ENCODE data around the gene TBC1D24.

TBC1D24 gene

DNA sequence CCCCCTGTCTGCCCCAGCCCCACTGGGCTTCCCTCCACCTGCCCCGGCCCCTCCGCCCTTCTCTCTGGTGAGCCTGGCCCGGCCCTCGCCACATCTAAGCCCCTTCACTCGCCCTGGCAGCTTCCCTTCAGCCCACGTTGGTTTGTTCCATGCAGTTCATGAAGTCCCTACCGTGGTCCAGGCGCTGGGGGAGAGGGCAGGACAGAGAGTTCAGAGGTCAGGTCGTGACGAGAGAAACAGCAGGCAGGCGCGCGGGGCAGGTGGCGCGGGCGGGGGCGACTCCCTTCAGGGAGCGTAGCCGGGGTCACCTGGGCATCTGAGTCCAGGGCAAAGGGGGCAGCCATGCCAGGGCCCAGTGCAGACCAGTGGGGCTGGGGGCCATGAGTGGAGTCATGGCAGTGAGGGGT, 23.9 kb upstream of the TBC1D24 start:
- FAIRE-seq, result no peak

DNA sequence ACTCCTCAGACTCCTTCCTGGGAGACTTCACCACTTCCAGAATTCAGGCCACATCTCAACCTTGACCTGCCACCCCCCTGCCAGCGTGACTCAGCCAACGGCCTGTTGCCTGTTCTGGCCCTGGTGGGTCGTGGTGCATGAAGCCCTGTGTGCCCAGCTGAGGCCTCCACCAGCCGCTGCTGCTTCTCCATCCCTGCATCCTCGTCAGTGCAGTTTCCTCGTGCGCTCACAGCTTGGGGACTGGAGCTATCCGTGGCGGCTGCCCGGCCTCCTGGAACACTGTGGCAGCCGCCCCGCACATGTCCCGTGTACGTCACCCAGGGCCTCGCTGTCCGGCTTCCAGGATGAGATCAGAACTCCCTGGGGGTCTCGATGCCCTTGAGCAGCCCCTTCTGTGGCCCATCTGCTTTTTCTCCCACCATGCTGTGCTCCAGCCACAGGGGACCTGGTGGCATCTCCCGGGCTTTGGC, 23.0 kb upstream of the TBC1D24 start:
- no peak for FAIRE-seq

DNA sequence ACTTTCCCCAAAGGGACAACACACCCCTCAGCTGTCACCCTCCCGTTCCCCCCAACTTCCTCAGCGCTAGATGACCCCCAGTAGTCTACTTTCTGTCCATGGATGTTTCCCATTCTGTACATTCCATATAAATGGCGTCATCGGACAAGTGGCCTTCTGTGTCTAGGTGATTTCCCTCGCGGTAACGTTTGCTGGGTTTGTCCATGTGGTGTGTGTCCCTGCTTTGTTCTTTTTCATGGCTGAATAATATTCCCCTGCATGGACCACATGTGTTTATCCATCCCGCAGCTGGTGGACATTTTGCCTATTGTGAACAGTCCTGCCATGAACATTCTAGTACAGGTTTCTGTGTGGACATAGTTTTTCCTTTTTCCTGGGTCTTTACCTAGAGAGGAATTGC, 22.3 kb upstream of the TBC1D24 start:
- FAIRE-seq, result no peak

DNA sequence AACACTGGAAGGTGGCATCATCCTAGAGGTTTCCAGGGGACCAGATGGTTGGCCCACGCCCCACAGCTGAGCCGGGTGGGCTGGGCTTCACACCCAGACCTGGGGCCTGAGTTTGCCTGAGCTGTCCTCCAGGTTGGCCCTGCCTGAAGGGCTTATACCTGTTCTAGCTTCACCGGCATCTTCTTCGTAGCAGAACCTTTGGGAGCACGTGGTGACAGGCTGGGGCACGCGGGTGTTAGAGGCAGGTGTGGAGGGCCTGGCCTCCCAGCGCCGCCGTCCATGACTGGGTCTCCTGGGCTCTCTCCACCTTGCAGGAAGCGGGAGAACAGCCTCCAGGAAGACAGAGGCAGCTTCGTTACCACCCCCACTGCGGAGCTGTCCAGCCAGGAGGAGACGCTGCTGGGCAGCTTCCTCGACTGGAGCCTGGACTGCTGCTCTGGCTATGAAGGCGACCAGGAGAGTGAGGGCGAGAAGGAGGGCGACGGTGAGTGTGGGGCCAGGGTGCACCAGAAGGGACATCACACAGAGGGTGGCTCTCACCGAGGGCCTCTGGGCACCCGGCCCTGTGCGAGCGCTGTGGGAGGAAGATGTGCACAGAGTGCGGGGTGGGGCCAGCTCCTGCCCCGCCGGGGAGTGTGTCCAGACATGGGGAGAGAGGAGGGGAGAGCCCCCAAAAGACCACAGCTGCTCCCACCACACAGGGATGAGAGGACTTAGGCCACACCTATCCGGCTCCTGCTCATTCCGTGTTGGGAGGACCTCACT, 19.7 kb upstream of the TBC1D24 start:
- FAIRE-seq, result no peak

DNA sequence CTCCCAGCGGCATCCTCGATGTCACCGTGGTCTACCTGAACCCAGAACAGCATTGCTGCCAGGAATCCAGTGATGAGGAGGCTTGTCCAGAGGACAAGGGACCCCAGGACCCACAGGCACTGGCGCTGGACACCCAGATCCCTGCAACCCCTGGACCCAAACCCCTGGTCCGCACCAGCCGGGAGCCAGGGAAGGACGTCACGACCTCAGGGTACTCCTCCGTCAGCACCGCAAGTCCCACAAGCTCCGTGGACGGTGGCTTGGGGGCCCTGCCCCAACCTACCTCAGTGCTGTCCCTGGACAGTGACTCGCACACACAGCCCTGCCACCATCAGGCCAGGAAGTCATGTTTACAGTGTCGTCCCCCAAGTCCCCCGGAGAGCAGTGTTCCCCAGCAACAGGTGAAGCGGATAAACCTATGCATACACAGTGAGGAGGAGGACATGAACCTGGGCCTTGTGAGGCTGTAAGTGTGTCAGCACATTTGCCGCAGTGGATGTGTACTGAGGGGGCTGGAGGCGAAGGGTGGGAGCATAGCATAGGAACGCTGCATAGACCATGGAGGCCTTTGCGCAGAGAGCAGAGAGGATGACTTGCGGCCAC, 18.3 kb upstream of the TBC1D24 start:
- no peak for FAIRE-seq

DNA sequence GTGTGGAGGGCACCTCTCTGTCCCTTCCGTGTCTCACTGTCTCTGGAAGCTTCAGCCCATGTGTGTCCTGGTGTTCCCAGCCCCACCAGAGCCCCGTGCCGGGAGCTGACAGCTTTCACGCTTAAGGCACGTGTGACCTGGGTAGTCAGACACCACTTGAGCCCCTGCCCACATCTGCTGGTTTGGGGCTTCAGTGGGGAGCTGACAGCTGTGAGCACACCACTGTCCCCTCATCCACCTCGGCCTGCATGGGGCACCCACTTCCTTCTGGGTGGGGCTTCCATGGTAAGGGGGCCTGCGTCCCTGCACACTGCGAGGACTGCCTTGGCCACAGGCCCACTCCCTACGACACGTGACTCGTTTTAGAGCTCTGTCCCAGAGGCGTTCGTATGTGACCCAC, 17.7 kb upstream of the TBC1D24 start:
- no peak for FAIRE-seq

DNA sequence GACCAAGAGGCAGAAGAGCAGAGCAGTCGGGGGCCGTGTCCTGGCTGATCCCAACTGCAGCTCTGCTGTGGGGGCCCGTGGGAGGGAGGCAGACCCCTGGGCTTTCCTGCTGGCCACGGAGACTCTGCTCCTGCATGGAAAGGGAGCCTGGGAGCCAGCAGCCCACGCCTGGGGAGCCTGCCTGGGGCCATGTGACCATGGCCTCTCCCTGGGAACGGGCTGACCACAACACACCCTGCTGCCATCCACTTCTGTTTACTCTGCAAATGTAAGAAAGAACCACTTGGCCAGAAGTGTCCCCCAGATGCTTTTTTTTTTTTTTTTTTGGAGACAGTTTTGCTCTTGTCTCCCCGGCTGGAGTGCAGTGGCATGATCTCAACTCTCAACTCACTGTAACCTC, 17.0 kb upstream of the TBC1D24 start:
- FAIRE-seq, result no peak

DNA sequence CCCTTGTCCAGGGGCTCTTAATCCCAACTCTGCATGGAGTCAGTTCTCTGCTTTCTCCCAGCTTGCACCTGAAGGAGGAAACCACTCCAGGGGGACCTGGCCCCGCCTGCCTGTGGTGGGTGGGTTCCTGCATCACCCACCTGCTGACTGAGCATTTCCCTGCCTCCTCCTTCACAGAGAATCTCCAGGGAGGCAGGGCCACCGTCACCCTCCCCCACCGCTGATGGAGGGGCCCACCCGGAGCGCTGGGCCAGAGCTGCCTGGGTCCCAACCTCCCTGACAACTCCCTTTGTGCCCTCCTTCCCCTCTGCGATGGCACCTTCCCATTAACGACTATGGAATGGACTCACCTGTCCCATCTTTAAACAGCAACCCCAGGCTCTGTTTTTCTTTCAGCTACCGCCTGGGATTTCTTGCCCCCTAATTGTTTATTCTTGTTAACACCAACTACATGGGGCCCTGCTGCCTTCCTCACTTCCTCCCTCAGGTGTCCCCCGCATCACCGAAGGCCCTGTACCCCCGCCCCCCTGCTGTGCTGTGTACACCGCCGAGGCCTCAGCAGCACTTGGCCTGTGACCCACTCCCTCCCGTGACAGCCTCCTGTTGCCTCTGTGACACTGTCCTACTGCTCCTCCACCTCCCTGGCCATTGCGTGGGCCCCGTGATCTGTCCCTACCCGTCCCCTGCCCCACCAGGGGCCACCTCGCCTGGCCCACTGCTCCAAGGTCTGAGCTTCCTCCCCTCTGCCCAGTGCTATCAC, 15.9 kb upstream of the TBC1D24 start:
- FAIRE-seq, result no peak

DNA sequence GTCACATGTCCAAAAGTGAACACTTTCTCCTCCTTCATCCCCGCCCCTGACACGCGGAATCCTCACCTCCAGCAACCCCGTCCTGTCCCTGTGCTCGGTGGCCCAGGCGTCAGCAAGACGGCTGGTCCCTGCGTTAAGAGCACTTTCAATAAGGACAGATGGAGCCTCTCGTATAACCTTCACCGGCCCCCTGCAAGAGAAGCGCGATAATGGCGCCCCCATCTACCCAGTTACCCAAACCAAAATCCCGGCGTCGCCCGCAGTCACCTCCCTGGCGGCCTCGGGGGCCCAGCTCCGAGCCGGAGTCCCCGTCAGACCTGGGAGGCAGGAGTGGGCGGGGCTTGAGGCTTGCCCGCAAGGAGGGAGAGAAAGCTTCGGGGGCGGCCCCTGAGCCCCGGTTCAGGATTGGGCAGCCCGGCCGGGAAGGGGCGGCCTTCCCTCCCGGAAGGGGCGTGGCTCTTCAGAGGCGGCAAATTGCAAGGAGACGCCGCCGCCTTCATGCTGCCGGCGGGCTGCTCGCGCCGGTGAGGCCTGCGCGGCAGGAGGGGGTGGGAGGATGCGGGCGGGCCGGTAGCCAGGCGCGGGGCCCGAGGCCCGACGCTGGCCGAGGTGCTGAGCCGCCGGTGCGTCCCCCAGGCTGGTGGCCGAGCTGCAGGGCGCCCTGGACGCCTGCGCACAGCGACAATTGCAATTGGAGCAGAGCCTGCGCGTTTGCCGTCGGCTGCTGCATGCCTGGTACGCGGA, 15.1 kb upstream of the TBC1D24 start, which contains the start of gene TEDC2:
TSS of gene TEDC2 (plus strand) at position 463 of the 744 bp plus-strand sequence. CDS start at position 499, 36 bp downstream.
- peak; percentile 58 for FAIRE-seq

DNA sequence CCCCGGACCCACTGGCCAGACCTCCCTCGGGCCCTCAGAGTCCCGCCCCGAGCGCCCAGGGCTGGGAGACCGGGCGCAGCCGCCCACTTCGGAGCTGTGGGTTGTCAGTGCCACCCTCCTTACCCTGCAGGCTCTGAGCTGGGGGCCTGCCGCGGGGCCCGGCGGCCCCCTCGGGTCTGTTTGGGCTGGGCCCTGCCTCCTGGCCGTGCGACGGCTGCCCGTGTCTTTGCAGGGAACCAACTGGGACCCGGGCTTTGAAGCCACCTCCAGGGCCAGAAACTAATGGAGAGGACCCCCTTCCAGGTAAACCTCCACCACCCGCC, 14.6 kb upstream of the TBC1D24 start:
- no peak for FAIRE-seq

DNA sequence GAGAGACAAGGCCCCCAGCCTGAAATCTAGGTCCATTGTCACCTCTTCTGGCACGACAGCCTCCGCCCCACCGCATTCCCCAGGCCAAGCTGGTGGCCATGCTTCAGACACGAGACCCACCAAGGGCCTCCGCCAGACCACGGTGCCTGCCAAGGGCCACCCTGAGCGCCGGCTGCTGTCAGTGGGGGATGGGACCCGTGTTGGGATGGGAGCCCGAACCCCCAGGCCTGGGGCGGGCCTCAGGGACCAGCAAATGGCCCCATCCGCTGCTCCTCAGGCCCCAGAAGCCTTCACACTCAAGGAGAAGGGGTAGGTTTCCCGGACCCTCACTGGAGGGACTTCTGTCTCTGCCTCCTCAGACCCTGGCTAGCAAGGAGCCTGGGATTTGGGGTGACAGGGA, 14.0 kb upstream of the TBC1D24 start:
- FAIRE-seq, result no peak

DNA sequence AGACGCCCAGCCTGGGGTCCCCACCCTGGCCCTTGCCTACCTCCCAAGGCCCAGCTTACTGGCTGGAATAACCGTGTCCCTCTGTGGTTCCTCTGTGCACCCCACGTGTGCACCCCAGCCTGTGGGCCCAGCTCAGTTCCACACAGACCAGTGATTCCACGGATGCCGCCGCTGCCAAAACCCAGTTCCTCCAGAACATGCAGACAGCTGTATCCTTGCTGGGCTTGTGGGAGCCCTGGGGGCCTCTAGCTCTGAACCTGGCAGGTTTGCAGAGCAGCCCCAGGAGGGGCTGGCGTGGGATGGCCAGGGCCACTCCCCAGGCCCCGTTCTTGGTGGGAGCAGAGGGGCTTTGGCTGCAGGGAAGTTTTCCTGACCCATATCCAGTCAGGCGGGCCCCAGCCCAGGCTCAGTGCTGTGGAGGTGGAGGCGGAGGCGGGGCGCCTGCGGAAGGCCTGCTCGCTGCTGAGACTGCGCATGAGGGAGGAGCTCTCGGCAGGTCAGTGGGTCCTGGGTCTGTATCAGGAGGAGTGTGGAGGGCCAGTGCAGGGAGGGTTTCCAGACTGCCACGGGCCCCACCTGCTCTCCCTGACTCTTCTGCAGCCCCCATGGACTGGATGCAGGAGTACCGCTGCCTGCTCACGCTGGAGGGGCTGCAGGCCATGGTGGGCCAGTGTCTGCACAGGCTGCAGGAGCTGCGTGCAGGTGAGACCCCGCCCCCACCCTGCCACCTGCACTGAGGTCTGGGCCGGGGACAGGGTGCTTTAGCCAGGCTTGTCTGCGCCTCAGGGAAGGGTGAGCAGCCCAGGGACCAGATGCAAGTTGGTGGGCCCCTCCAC, 12.7 kb upstream of the TBC1D24 start:
- no peak for FAIRE-seq

DNA sequence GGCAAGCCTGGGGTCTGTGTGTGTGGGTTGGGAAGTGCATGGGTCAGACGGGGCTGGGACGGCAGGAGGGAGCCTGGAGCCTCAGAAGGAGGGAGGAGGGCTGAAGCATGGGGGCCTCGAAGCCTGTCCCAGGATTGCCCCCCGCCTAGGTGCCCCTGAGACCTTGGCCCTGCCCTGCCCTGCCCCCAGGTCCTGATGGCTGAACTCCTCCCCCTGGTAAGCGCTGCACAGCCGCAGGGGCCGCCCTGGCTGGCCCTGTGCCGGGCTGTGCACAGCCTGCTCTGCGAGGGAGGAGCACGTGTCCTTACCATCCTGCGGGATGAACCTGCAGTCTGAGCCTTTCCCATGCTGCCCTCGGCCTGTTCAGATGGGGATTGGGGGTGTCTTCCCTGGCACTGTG, 10.6 kb upstream of the TBC1D24 start:
- FAIRE-seq, result no peak

DNA sequence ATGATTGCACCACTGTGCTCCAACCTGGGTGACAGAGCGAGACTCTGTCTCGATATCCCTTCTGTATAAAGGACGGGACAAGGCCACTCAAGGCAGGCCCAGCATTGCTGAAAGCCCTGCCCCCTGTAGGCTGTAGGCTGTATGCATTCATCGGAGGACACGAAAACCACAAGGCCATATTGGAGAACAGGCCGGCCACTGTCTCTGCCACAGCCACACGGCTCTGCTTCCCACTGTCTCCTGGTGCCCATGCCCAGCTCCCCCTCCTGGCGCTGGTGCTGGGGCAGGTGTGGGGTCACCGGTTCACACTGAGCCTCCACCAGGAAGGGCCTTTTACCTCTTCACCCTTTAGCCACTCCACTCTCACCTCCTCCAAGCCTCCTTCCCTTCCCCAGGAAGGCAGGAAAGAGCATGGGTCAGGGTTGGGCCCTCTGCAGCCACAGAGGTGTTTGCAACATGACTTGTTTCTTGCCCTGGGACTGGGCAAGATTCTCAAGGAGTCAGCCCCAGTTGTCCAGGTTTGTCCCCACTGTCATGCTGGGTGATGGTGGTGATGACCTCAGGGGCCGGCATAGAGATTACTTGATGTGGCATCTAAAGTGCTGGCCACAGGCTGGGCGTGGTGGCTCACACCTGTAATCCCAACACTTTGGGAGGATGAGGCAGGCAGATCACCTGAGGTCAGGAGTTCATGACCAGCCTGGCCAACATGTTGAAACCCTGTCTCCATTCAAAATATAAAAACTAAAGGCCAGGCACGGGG, 9.1 kb upstream of the TBC1D24 start:
- no peak for FAIRE-seq

DNA sequence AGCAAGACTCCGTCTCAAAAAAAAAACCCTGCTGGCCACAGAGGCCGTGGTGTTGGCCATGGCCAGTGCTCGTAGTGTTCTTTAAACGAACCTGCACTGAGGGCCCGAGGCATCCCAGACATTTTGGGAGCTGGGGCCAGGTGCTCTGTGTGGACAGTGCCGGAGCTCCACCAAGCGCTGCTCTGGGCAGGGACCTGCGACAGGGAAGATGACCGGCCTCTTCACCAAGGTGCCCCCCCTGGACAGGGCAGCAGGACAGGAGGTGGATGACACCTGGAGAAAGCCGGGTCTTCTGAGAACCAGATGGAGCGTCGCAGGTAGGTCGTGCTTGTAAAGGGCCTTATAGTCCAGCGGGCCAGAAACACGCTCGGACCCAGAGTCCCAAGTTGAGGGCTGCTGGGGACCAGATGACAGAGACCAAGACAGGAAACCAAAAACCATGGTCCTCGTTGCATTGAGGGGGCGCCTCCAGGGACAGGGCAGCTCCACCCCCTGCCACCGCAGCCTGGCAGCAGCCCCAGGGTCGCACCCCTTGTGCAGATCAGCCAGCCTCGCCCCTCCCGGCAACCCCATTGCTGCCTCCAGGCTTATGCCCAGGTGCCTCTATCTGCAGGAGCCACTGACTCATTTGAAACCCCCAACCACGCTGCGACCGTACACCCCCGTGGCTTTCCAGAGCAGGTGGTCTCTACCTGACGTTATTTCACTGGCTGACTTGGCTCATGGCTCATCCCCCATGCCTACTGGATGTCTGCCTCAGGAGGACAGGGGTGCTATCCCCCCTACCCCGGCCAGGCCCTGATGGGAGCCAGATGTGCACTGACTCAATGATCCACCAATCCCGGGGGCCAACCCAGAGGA, 8.0 kb upstream of the TBC1D24 start:
- FAIRE-seq, result no peak

DNA sequence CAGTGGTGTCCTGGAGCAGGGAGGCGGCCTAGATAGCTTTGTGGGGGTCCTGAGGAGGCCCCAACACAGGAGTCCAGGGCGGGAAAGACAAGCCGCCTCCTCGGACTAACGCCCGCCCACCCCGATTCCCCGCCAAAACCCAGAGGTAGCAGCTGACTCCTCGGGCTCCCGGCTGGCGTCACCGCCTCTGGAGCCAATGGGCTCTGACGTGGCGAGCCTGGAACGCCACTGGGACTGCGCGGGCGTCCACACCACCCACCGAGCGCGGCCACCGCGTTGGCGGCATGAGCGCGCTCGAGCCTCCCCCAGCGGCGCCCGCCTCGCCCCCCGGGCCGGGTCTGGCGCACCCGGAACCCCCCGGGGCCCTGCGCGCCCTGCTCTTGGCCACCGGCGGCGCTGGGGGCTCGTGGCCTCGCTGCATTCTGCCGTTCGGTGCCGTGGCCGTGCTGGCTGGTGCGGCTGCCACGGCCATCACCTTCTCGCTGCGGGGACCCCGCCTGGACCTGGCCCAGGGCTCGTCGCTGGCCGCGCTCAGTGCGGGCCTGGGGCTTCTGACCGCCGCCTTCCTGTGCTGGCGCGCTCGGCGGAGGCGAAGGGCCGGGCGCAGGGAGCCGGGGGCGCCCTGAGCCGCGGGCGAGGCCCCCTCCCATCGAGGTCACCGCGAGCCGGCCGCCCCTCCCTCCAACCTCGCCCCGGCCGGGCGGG, 7.2 kb upstream of the TBC1D24 start:
- no peak for FAIRE-seq

DNA sequence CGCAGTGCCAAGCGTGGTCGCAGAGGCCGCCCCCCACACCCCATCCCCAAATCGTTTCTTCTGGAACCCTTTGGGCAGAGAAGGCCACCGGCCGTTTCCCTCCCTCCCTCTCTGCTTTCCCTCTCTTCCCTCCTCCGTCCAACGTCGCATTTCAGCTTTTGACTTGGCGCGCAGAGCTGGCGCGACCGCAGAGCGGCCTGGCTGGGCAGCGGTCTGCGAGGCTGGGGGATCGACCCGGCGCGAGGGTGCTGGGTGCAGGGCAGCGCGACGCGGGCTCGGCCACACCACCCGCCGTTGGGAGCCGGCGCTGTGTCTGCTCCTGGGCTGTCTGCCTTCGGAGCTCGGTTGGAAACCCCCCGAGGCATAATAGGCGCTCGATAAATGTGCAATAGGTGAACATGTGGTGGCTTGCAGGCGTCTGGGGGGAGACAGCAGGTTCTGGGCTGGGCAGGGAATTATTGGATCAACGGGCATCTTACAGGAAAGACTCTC, 6.6 kb upstream of the TBC1D24 start:
- no peak for FAIRE-seq

DNA sequence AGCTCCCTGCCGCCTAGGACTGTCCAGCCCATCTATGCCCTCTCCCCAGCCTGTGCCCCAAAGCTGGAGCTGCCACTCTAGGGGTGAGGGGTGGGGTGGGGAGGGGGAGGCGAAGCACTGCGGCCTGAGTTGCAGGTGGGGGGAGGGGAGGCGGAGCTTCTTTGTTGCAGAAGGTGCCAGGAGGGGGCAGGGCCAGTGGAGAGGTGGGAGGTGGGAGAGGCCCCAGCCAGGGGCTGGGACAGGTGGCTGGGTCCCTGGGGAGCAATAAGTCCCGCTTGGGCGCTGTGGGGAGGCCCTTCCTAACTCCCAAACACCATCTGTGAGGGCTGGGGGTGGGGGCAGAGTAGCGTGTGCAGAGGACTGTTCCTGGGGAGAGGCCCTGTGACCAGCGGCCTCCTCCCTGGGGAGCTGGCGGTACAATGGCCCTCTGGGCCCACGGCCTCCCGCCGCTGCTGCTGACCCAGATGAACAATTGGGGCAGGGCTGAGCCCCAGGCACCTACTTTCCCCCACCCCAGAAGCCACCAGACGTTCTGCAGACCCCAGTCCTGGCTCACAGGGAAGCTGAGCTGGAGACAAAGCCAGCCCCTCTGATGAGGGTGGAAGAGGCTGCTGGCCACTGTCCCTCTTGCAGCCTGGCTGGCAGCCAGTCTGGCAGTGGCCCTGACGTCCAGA, 6.1 kb upstream of the TBC1D24 start:
- FAIRE-seq, result no peak

Data from TTC549 (cell line).